ENCODE results near the gene ZNF423.

DNA sequence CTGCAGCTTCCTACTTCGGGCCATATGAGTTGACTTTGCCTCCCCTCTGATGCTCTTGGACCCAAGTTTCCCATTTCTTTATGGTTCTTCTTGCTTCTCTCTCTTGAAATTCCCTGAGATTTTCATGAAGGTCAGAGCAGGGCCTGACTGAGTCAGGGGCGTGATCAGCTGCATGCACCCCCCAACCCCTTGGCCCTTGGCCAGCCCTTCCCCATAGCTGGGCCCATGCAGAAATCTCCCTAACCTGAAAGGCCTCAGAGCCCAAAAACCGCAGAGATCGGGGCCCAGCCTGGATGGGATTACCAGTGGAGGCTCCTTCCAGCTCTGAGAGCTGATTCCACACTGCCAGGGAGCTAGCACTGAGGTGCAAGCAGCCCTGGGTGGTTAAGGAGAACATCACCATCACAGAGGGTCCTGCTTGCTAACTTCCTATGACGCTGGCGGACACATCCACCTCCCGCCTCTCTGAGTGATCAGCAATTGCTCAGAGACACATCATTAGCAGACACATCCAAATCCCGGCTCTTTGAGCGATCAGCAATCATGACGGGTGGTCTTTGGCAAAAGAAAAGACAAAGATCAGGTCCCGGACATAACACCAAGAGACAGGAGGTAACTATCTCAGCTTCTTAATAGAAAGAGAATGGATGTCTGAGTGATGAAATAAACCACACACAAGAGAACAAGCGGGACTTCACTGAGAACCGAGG, 320.9 kb downstream of the ZNF423 start:
- TF ChIP-seq, protein P1, sequence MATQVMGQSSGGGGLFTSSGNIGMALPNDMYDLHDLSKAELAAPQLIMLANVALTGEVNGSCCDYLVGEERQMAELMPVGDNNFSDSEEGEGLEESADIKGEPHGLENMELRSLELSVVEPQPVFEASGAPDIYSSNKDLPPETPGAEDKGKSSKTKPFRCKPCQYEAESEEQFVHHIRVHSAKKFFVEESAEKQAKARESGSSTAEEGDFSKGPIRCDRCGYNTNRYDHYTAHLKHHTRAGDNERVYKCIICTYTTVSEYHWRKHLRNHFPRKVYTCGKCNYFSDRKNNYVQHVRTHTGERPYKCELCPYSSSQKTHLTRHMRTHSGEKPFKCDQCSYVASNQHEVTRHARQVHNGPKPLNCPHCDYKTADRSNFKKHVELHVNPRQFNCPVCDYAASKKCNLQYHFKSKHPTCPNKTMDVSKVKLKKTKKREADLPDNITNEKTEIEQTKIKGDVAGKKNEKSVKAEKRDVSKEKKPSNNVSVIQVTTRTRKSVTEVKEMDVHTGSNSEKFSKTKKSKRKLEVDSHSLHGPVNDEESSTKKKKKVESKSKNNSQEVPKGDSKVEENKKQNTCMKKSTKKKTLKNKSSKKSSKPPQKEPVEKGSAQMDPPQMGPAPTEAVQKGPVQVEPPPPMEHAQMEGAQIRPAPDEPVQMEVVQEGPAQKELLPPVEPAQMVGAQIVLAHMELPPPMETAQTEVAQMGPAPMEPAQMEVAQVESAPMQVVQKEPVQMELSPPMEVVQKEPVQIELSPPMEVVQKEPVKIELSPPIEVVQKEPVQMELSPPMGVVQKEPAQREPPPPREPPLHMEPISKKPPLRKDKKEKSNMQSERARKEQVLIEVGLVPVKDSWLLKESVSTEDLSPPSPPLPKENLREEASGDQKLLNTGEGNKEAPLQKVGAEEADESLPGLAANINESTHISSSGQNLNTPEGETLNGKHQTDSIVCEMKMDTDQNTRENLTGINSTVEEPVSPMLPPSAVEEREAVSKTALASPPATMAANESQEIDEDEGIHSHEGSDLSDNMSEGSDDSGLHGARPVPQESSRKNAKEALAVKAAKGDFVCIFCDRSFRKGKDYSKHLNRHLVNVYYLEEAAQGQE (IDR thresholded peaks at IDR 0.05; ENCODE audit: insufficient read depth in 1 of 2, low read depth in 2 of 2, low read length in 2 of 2) = no peak
- no peak for TF ChIP-seq POLR2AphosphoS5 (IDR thresholded peaks at IDR 0.05; ENCODE audit: low read depth, low read length)
- TF ChIP-seq FOXP2 (optimal IDR thresholded peaks at IDR 0.05; ENCODE audit: borderline replicate concordance, extremely low read depth, extremely low read length, insufficient read depth) = no peak
- TF ChIP-seq SIN3A (IDR thresholded peaks at IDR 0.05; ENCODE audit: borderline replicate concordance, insufficient read depth, low read length) = no peak

Measured in PFSK-1 (cell line).